PC-3 (cell line): ENCODE results near the gene PLXNA3.

Source experiments
- CTCF ChIP-seq: fragments of 300-600 bp; sonication (generic); conservative IDR thresholded peaks from 2 replicates; pipeline ENCODE4 v1.5.1; 2017; ENCODE audit warnings: antibody characterized with exemption, low read depth, mild to moderate bottlenecking, low read length
- EZH2 ChIP-seq: fragments of 300-600 bp; sonication (generic); IDR thresholded peaks from one replicate; pipeline ENCODE4 v1.6.1; 2017; ENCODE audit warnings: antibody characterized with exemption, mild to moderate bottlenecking, low read length; ENCODE audit not compliant: unreplicated experiment

DNA sequence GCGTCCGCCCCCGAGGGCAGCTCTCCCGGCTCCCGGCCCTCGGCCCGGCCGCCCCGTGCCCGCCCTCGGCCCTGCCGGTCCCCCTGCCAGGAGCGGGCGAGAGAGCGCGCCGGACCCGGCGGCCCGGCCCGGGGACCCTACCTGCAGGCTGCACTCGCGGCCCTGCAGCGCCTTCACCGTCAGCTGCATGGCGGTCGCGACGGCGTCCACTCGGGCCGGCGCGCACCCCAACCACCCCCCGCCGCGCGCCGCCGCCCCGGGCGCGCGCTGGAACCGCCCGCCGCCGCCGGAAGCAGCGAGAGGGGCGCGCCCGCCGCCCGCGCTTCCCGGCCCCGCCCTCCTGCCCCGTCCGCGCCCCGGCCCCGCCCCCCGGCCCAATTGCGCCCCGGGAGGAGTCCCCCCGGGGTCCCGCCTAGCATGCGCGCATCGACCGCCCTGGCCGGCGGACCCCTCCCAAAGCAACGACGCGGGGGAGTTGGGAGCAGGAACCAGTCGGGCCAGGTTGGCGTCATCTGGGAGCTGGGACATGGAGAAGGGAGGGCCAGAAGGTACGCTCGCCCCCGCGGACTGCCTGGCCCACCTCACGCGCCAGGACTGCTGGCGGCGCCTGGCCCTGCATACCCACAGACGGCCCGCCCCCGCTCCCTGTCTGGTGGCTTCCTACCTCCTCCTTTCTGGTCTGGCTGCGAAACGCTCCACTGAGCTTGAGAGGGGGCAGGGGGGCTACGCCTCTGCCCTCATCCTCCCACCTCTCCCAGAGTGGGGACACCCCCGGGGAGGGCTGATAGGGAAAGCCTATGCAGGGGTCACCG lies 28.5 kb downstream of the PLXNA3 start, which contains the start of gene UBL4A:
- TF ChIP-seq CTCF: no peak
- no peak for TF ChIP-seq EZH2
